HEK293 (cell line): ENCODE measurements around the gene RAB39A.
A peak's percentile ranks its signal among the peaks of the same experiment; 100 is the strongest.

ENCODE experiments used
- ATF2 ChIP-seq: fragments of 450-650 bp; formaldehyde crosslinking; IDR thresholded peaks from 2 replicates; pipeline ENCODE4 v1.5.1; 2016; ENCODE audit warnings: missing biosample characterization, missing genetic modification characterization, low read depth
- BCL11A ChIP-seq: fragments of 450-650 bp; formaldehyde crosslinking; IDR thresholded peaks from 2 replicates; pipeline ENCODE4 v1.5.1; 2016; ENCODE audit warnings: low read depth, missing biosample characterization, missing genetic modification characterization
- BCL11B ChIP-seq: fragments of 450-650 bp; formaldehyde crosslinking; IDR thresholded peaks from 2 replicates; pipeline ENCODE4 v1.5.1; 2016; ENCODE audit warnings: low read depth, missing biosample characterization, missing genetic modification characterization
- CTCF ChIP-seq: fragments of 450-650 bp; formaldehyde crosslinking; IDR thresholded peaks from 2 replicates; pipeline ENCODE4 v1.5.1; 2016; ENCODE audit warnings: missing biosample characterization, missing genetic modification characterization
- EGR2 ChIP-seq: fragments of 450-650 bp; formaldehyde crosslinking; IDR thresholded peaks from 2 replicates; pipeline ENCODE4 v1.5.1; 2016; ENCODE audit warnings: low read depth, missing biosample characterization, missing genetic modification characterization
- HOXC10 ChIP-seq: sonication (generic); formaldehyde crosslinking; IDR thresholded peaks from 2 replicates; pipeline ENCODE4 v1.8.1; 2023; ENCODE audit warnings: mild to moderate bottlenecking, missing genetic modification reagents
- KLF1 ChIP-seq: fragments of 450-650 bp; formaldehyde crosslinking; IDR thresholded peaks from 2 replicates; pipeline ENCODE4 v1.5.1; 2016; ENCODE audit warnings: missing biosample characterization, missing genetic modification characterization
- PRDM1 ChIP-seq: fragments of 450-650 bp; formaldehyde crosslinking; IDR thresholded peaks from 2 replicates; pipeline ENCODE4; 2016; ENCODE audit warnings: missing biosample characterization, missing genetic modification characterization
- RBAK ChIP-seq: fragments of 450-650 bp; formaldehyde crosslinking; IDR thresholded peaks from 2 replicates; pipeline ENCODE4 v1.5.1; 2016; ENCODE audit warnings: missing biosample characterization, missing genetic modification characterization
- ZBTB1 ChIP-seq: fragments of 450-650 bp; formaldehyde crosslinking; IDR thresholded peaks from 2 replicates; pipeline ENCODE4 v1.5.1; 2016; ENCODE audit warnings: missing biosample characterization, missing genetic modification characterization
- ZBTB10 ChIP-seq: fragments of 450-650 bp; formaldehyde crosslinking; IDR thresholded peaks from 2 replicates; pipeline ENCODE4 v1.5.1; 2016; ENCODE audit warnings: missing biosample characterization, missing genetic modification characterization
- ZBTB26 ChIP-seq: fragments of 450-650 bp; formaldehyde crosslinking; optimal IDR thresholded peaks from 2 replicates; pipeline ENCODE3; 2016; ENCODE audit warnings: missing biosample characterization, mild to moderate bottlenecking, missing genetic modification characterization
- ZBTB6 ChIP-seq: fragments of 450-650 bp; formaldehyde crosslinking; IDR thresholded peaks from 2 replicates; pipeline ENCODE4 v1.5.1; 2017; ENCODE audit warnings: missing biosample characterization, missing genetic modification characterization
- ZBTB8A ChIP-seq: fragments of 450-650 bp; formaldehyde crosslinking; IDR thresholded peaks from 2 replicates; pipeline ENCODE4 v1.5.1; 2016; ENCODE audit warnings: missing biosample characterization, missing genetic modification characterization
- ZFHX2 ChIP-seq: fragments of 450-650 bp; formaldehyde crosslinking; conservative IDR thresholded peaks from 2 replicates; pipeline ENCODE4 v1.5.1; 2016; ENCODE audit warnings: missing biosample characterization, missing genetic modification characterization
- ZIC2 ChIP-seq: fragments of 450-650 bp; formaldehyde crosslinking; IDR thresholded peaks from 2 replicates; pipeline ENCODE4 v1.5.1; 2016; ENCODE audit warnings: missing biosample characterization, missing genetic modification characterization
- ZNF157 ChIP-seq: fragments of 450-650 bp; formaldehyde crosslinking; IDR thresholded peaks from 2 replicates; pipeline ENCODE4 v1.5.1; 2016; ENCODE audit warnings: missing biosample characterization, missing genetic modification characterization
- ZNF184 ChIP-seq: fragments of 450-650 bp; IDR thresholded peaks from 2 replicates; pipeline ENCODE4 v1.5.1; 2018; ENCODE audit warnings: missing biosample characterization, mild to moderate bottlenecking, missing genetic modification characterization
- ZNF221 ChIP-seq: fragments of 450-650 bp; formaldehyde crosslinking; IDR thresholded peaks from 2 replicates; pipeline ENCODE4 v1.5.1; 2017; ENCODE audit warnings: missing biosample characterization, missing genetic modification characterization, borderline replicate concordance
- ZNF335 ChIP-seq: fragments of 450-650 bp; formaldehyde crosslinking; conservative IDR thresholded peaks from 2 replicates; pipeline ENCODE4 v1.5.1; 2016; ENCODE audit warnings: missing biosample characterization, missing genetic modification characterization
- ZNF350 ChIP-seq: fragments of 450-650 bp; formaldehyde crosslinking; IDR thresholded peaks from 2 replicates; pipeline ENCODE4 v1.5.0; 2017; ENCODE audit warnings: missing biosample characterization, mild to moderate bottlenecking, missing genetic modification characterization
- ZNF37A ChIP-seq: fragments of 450-650 bp; IDR thresholded peaks from 2 replicates; pipeline ENCODE4 v1.5.1; 2018; ENCODE audit warnings: missing biosample characterization, missing genetic modification characterization
- ZNF530 ChIP-seq: fragments of 450-650 bp; formaldehyde crosslinking; IDR thresholded peaks from 2 replicates; pipeline ENCODE4 v1.5.1; 2016; ENCODE audit warnings: low read depth, missing biosample characterization, missing genetic modification characterization
- ZNF558 ChIP-seq: fragments of 450-650 bp; formaldehyde crosslinking; IDR thresholded peaks from 2 replicates; pipeline ENCODE4 v1.5.1; 2016; ENCODE audit warnings: missing biosample characterization, missing genetic modification characterization
- ZNF600 ChIP-seq: fragments of 450-650 bp; formaldehyde crosslinking; IDR thresholded peaks from 2 replicates; pipeline ENCODE4 v1.5.1; 2016; ENCODE audit warnings: missing biosample characterization, missing genetic modification characterization
- ZNF629 ChIP-seq: fragments of 450-650 bp; formaldehyde crosslinking; IDR thresholded peaks from 2 replicates; pipeline ENCODE4 v1.5.1; 2017; ENCODE audit warnings: missing biosample characterization, missing genetic modification characterization
- ZNF645 ChIP-seq: fragments of 450-650 bp; formaldehyde crosslinking; IDR thresholded peaks from 2 replicates; pipeline ENCODE4; 2016; ENCODE audit warnings: missing biosample characterization, missing genetic modification characterization
- ZNF658 ChIP-seq: fragments of 450-650 bp; formaldehyde crosslinking; IDR thresholded peaks from 2 replicates; pipeline ENCODE4; 2016; ENCODE audit warnings: missing biosample characterization, missing genetic modification characterization
- ZNF692 ChIP-seq: fragments of 450-650 bp; formaldehyde crosslinking; IDR thresholded peaks from 2 replicates; pipeline ENCODE4 v1.5.1; 2016; ENCODE audit warnings: missing biosample characterization, missing genetic modification characterization
- ZNF701 ChIP-seq: fragments of 450-650 bp; formaldehyde crosslinking; IDR thresholded peaks from 2 replicates; pipeline ENCODE4 v1.5.1; 2016; ENCODE audit warnings: missing biosample characterization, missing genetic modification characterization

RAB39A gene

GRCh38 chr11:107928767-107929507 lies 689 bp downstream of the RAB39A start (continued):
- TF ChIP-seq ZBTB6 (peak; percentile 27; the same call in 1 of the 2 replicates), ZNF335 (tag by site-specific recombination) (peak; percentile 98), ZNF184 (tag by site-specific recombination) (no peak), HOXC10 (CRISPR knock-in tag) (no peak), ZNF530 (tag by site-specific recombination) (no peak), ZNF558 (tag by site-specific recombination) (no peak), ZFHX2 (peak; percentile 72), ZNF221 (no peak), ZNF645 (no peak), ZNF600 (tag by site-specific recombination) (peak; percentile 71), CTCF (no peak), PRDM1 (tag by site-specific recombination) (peak; percentile 78), BCL11A (tag by site-specific recombination) (no peak), ZBTB1 (tag by site-specific recombination) (no peak), ZBTB8A (tag by site-specific recombination) (peak; percentile 99), ZBTB26 (tag by site-specific recombination) (peak; percentile 51), ATF2 (tag by site-specific recombination) (peak; percentile 54; the same call in 1 of the 2 replicates), RBAK (tag by site-specific recombination) (no peak), ZNF658 (tag by site-specific recombination) (no peak), KLF1 (tag by site-specific recombination) (0 out of 2 replicates have a peak, but pooled peaks have one; percentile 21), ZNF701 (tag by site-specific recombination) (no peak), BCL11B (no peak), ZBTB10 (tag by site-specific recombination) (peak; percentile 56; the same call in 1 of the 2 replicates), EGR2 (tag by site-specific recombination) (peak; percentile 48), ZIC2 (tag by site-specific recombination) (peak; percentile 86), ZNF629 (tag by site-specific recombination) (0 out of 2 replicates have a peak, but pooled peaks have one; percentile 42), ZNF157 (tag by site-specific recombination) (no peak), ZNF692 (tag by site-specific recombination) (no peak), ZNF350 (no peak), ZNF37A (tag by site-specific recombination) (no peak)
